NT2/D1 (cell line): ENCODE data around the gene TMC3.

Source experiments
- SUZ12 ChIP-seq: IDR thresholded peaks from 2 replicates; pipeline ENCODE4 v1.6.1; 2011; ENCODE audit not compliant: insufficient read length, insufficient read depth; ENCODE audit errors: extremely low read depth
- YY1 ChIP-seq: IDR thresholded peaks from 2 replicates; pipeline ENCODE4 v1.6.1; 2011; ENCODE audit not compliant: insufficient read length, insufficient read depth

DNA sequence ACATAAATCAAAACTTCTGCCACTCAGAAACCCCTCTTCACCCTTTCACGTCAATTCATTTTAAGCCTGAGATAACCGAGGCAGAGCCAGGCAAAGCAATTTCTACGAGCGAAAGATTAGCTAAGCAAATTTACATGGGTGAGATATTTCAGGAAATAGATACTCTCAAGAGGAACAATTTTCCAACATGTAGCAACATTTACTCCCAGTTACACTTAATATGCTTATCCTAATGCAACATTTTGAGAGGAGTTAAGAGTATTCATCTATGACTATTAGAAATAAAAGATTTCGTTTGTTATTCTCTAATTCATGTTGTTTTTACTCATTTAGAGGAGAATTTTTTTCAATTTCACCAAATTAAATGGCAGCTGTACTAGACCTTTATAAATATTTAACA lies 837 bp downstream of the TMC3 start:
- TF ChIP-seq SUZ12: no peak
- no peak for TF ChIP-seq YY1
